Measurements from ENCODE around the gene XPO5.
"Not testable (repeated sequence)": the region's sequence is repeated elsewhere in the genome, so short reads cannot be mapped to it uniquely, and the experiment has no call there.

XPO5 gene

DNA sequence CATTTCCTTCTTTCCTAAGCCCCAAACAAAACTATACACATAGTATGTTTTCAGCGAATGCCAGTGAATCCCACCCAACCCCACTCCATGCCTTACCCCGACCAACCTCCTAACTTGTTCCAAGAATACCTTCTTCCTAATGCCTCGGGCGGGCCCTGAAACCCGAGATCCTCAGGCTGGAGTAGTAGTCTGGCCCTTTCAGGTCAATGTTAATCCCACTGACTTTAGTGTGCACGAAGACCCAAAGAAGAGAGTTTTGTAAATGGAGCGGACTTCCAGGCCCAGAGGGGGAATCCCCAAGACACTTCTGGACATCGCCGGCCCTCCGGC, 59.5 kb downstream of the XPO5 start:
- no peak for DNase-seq

DNA sequence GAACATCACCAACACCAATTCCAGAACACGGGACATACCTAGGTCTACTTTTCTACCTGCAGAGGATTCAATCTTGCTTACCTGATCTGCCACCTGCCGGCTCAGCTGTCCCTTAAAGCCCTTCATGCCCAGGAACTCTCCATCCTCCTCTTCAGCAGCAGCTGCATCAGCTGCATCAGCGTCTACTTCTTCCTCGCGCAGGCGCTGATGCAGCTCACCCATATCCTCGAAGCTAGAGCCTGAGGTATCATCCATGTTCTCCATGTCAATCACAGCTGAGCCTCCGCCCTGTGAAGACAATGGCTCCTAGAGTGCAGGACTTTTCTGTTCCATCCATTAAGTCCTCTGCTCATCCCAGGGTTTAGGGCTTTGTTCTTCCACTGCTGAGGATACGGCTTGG, 60.0 kb downstream of the XPO5 start:
- no peak for DNase-seq

DNA sequence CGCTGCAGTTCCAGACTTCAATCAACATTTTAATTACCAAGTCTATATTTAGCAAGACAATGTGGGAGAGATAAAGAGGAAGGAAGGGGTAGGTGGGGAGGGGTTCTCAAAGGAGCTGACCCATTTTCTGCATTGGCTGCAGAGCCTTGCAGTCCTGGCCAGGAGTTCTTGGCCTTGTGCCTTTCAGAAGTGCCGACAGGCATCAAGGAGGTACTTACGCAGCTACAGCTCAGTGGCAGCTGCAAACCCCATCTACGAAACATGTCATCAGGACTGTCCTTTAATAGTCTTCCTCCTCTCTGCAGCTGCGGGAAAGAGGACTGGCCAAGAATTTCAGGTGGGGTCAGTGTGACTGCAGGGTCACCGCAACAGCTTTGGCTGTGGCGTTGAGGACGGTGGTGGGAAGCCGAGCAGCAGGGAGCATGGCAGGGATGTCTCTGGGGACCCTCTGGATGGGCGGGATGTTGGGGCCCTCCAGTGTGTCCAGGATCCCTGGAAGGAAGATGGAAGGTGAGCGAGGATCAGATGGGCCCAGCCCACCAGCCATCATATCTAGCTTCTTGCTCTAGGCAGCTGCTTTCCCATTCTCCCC, 63.9 kb downstream of the XPO5 start:
- DNase-seq, result no peak

DNA sequence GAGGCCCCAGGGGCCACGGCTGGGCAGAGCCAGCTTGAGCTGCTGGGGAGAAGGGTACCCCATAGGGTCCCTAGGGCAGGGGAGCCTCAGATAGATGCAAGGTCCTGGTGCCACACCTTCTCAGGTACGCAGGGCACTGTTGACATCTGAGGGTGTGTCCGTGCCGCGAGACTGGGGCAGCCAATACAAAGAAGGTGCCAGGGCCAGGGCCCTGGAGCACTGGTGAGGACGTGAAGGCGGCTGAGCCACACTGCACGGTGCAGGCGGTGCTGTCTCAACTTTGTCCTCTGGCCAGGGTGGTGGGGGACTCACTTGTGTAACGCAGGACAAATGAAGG, 65.0 kb downstream of the XPO5 start:
- DNase-seq, result no peak

DNA sequence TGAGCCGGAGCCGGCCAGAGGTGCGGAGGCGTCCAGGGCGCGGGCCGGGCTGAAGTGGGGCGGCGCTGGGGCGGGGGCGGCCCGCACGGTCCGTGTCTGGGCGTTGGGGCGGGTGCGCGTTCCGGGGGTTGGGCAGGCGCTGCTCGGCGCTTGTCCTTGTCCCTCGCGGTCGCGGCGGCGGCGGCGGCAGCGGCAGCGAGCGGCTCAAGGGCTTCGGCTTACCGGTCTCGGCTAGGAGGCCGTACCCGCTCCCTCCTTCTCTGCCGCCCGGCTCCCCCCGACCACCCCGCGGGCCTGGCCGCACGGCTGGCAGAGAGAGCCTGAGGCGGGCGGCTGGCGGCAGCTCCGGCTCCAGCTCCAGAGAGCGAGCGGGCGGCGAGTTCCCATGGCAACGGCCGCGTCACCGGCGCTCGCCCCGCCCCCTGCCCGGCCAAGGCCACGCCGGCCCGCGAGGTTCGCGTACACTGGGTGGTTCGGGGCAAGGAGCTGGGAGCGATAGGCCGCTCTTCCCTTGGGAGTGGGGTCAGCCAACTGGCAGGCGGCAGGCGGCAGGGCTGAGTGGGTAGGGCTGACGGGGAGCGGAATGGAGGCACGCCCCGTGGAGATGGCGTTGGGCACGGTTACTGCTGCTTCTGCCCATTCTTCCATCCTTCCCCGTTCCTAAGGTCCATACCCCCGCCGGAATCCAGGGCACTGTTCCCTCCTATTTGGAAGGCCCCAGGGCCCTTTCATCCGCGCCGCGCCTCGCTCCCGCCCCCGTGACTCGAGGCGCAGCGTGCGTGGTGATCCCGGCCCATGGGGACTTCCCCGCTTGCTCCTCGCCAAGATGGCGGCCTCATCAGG, 65.6 kb downstream of the XPO5 start, which contains the start of gene LRRC73:
TSS of gene LRRC73 (minus strand) at position 363 of the 843 bp plus-strand sequence. CDS start 561 bp downstream, outside the sequence.
- peak; percentile 83 to 84 for DNase-seq

DNA sequence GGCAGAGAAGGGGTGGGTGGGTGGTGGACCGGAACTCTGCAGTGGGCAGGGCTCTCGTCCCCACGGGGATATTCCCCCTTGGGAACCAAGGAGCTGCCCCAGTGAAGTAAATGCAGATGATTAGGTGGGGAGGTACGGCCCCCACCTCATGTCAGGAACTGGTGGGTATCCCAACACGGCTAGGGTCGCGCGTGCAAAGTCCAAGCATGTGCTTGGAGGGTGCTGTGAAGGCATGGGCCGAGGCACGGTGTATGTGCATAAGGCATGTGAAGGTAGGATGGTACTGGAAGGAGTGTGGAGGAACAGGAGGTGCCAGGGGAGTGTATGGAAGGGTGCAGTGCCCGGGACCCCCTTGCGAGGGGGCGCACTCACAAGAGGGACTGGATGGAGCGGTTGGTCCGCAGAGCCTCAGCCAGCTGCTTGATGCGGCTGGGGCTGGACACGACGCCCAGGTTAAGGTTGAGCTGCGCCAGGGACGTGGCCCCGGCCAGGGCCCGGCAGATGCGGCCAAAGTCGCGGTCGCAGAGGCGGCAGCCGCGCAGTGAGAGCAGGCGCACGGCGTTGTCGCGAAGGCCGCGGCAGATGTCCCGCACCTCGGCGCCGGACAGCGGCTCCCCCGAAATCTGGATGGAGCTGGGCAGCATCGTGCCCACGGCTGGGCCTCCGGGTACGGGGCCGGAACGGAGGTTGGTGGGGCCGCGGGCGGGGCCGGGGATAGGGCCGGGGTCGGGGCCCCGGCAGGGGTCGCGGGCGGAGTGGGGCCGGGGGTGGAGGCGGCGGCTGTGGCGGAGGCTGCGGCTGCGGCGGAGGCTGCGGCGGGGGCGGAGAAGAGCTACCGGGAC, 66.5 kb downstream of the XPO5 start:
- no peak for DNase-seq

DNA sequence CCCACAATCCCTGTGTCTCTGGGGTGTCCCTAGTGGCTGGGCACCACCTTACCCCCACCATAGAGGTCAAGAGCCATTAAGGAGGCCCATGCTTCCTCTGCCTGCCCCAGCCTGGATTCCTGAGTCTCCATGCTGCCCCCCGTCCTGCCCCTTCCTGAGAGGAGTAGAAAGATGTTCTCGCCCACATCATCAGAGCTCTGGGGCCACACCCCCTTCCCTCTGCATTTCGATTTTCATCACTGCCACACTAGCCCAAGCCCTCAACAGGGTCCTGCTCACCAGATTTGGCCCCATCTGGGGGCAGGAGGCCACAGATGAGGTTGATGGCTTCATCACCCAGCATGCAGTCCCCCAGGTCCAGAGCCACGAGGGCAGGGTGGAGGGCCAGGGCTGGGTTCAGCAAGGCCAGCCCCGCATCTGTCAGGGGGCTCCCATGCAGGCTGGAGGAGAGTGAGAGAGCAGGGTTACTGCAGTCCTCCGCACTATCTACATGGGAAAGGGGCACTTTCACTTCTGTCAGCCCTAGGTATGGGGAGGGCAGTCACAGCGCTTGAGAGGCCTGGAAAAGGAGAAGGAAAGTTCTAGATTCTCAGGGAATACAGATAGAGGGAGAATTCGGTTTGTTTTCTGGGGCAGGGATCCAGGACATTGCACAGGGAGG, 67.2 kb downstream of the XPO5 start:
- DNase-seq, result no peak

DNA sequence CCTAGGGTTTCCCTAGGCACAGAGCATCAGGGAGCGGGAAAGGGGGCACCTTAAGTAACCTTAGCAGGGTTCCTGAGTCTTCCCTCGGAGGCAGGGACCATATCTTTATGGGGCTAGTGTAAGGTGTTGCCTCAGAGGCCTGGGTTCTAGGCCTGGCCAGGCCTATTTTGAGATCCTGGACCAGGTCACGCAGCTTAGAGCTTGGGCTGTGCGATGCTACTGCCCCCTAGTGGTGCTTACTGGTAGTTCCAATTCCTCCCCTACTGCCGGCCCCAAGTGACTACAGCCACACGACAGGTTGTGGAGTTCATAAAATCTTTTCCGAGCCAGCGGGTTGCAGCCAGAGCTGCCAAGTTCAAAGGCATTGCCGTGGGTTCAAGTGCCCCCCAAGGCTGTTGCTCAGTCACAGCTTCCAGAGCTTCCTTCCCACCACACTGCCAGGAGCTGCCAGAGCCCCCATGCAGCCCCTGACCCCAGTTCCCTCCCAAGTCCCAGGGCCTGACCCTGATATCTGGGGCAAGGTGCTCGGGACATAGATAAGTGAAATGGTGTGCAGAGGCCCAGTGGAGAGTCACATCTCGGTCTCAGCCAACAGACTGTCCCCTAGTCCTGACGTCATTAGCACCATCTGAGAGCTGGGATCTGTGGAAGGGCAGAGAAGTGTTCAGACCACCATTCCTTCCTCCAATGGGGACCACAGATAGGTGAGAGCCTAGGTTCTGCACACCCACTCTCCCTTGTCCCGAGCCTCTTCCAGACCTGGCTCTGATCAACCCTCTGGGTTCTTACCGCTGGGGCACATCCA, 69.0 kb downstream of the XPO5 start:
- peak; percentile 79 to 84 for DNase-seq

DNA sequence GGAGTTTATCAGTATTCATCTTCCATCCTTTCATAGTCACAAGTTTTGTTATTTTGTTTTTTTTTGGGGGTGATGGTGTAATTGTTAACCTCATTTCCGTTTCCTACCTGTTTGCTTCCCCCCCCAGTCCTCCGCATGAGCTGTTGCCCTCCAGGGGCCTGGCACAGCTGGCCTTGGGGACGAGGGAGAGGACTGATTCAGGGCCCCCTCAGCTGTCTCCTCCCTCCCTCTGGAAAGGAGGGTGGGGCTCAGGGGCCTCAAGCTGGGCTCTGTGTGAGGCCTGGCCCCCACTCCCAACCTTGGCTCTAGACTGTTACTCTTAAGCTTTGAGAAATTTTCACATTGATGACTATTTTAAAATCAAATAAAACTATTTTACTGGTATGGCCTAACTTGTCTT, 69.7 kb downstream of the XPO5 start:
- no peak for DNase-seq

DNA sequence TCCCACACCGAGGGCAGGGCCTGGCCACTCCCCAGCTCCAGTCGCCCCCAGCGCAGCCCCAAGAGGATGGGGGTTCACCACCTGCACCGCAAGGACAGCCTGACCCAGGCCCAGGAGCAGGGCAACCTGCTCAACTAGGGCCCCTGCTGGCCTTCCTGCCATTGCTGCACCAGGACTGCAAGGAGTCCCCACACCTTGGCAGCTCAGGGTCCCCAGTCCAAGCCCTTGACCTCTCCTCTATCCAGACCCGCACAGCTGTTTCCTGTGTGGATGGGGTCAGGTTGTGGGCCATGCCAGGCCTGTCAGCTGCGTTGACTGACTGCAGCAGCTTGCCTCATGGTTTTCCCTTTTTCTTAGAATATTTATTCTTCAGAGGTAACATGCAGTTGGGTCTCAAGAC, 70.1 kb downstream of the XPO5 start:
- DNase-seq, result no peak

DNA sequence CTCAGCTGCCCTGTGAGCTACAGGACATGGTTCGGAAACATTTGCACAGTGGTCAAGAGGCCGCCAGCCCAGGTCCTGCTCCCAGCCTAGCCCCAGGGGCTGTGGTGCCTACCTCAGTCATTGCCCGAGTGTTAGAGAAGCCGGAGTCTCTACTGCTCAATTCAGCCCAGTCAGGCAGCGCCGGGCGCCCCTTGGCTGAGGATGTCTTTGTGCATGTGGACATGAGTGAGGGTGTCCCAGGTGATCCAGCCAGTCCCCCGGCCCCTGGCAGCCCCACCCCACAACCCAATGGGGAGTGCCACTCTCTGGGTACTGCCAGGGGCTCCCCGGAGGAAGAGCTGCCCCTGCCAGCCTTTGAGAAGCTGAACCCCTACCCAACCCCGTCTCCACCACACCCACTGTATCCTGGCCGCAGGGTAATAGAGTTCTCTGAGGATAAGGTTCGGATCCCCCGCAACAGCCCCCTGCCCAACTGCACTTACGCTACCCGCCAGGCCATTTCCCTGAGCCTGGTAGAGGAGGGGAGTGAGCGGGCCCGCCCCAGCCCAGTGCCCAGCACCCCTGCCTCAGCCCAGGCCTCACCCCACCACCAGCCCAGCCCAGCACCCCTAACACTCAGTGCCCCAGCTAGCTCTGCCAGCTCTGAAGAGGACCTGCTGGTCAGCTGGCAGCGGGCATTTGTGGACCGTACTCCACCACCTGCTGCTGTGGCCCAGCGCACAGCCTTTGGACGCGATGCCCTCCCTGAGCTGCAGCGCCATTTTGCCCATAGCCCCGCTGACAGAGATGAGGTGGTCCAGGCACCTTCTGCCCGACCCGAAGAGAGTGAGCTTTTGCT, 70.9 kb downstream of the XPO5 start:
- DNase-seq, result no peak

DNA sequence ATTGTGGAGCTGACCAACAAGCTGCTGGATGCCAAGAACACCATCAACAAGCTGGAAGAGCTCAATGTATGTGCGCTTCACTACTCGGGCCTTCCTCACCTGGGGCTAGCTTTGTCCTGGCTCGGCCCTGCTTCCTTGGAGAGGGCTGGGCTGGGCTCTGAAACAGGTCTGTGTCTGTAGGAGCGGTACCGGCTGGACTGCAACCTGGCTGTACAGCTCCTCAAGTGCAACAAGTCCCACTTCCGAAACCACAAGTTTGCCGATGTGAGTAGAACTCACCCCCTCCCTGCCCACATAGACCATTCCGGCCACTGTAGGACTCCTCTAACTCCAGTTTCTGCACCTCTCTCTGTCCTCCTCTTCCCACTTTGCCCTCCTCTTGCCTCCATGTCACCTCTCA, 72.4 kb downstream of the XPO5 start:
- DNase-seq, result no peak

DNA sequence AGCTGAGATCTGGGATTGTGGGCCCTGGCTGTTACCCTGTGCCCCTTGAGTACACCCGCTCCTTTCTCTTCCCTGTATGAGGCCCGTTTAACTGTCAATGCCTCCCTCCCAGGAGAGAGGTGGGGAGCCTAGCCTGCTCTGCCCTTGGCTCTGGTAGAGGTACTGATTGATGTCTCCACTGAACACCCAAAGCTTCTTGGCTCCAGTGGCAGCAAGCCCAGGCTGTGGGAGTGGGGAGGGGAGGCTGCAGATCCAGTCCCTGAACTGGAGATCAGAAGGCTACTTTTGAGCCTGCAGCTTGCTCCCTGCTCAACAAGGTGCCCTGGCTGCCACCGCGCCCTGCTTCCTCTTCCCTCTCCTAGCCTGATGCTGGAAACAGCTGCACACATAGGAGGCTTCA, 73.2 kb downstream of the XPO5 start:
- DNase-seq, result no peak

DNA sequence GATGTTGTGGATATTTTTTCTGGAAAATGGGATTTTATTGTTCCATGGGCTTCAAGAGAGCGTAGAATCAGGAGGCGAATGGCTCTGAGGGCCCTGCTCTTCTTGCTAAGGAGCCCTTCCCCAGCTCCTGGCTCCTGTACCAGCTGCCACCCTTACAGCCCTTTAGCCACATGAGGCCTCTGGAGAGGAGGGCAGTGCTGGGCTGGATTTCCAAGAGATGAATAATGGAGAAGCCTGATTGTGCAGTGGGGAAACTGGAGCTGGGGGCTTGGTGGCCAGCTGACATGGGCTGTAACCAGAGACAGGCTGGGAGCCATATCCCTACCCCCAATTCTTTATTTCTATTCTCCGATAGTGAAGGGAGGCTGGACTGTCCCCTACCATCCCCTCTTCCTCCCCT, 74.9 kb downstream of the XPO5 start:
- DNase-seq, result no peak

DNA sequence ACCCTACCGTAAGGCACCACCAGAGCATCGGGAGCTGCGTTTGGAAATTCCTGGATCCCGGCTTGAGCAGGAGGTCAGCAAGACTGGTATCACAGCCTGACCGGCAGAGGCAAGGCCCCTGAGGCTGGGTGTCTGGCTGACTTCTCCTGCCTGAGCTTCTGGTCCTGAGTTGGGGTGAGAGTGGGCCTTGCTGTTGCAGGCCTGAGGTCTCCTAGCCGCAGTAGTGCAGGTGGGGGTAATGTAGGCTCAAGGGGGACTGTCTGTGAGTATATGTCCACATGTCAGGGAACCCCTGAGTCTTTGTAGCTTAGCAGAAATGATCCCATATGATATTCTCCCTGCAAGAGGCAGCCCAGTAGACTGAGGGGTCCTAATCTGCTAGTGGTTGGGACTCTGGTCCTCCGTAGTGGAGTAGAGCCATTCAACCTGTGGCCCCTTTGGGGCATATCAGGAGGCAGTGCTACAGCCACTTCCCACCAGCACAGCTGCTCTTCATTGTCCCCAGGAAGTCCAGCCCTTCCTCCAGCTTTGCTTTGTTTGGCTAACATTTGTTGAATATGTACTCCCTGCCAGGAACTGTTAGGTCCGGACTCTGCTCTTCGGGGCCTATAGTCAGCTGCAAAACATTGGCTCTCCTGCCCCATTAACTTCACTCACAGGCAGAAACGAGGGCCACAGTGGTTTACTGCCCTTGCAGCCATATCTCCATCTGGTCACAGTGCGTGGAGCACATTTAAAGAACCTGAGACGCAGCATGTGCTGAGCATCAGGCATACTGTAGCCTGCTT, 76.6 kb downstream of the XPO5 start:
- DNase-seq, result no peak

DNA sequence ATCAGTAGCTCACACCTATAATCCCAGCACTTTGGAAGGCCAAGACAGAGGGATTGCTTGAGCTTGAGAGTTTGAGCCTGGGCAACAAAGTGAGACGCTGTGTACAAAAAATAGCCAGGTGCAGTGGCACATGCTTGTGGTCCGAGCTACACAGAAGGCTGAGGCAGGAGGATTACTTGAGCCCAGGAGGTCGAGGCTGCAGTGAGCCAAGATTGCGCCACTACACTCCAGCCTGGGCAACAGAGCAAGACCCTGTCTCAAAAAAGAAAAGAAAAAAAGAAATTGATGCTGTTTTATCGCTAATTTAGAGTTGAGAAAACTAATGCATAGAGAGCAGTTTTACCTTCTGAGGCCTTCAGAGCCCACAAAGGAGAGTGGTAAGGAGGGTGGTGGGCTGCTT, 77.5 kb downstream of the XPO5 start:
- DNase-seq, result not testable (repeated sequence)

DNA sequence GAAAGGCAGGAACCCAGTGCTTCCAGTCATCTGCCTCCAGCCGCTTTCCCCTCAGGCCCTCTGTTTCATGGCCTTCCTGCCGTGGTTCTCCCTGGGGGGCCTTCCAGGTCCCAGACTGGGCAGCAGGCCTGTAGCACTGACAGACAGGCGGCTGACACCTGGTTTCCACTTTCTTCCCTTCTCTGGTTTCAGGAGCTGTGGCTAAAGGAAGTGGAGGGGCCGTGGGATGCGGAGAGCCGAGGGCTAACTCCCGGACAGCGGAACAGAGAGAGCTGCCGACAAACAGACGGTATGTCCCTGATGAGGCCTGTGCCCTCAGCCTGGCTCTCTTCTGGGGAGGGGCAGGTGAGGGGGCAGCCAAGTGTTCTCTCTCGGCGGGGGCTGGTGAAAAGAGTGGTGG, 78.1 kb downstream of the XPO5 start:
- DNase-seq, result no peak

DNA sequence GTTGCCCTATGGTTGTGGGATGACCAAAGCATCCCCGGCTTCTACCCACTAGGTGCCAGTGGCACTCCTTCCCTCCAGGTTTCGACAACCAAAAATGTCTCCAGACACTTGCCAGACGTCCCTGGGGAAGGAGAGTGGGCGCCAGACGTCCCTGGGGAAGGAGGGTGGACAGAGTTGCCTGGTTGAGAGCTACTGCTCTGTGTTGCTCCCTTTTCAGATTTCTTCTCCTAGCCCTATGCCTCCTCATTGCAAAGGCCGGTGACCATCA, 78.8 kb downstream of the XPO5 start:
- DNase-seq, result no peak

DNA sequence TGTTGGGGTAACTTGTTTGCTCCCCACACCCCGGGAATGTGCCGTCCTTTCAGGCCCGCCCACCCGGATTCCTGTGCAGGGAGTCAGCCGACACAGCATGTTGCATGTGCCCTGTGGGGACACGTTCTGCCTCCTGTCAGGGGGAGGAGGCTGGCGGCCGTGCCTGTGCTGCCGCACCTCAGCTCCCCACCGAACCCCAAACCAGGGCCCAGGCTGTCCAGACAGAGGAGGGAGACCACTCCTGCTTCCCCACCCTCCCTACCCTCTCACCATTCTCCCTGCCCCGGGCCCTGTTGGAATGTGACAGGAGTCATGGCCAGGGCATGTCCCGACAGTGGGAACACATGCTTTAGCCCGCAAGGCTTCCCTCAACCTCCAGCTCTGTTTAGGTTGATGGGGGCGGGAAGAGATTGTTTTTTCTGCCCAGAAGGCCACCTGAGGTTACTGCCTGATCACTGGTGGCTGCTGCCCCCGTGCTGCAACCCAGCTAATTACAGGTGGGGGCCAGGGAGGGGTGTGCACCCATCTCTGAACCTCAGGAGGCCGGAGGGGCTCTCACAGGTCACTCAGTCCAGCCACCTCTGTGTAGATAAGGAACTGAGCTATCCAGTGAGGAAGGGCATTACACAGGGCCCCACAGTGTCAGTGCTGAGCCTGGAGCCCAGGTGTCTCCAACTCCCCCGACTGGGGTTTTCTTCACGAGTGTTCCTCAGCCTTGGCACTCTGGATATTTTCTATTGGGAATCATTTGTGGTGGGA, 79.3 kb downstream of the XPO5 start:
- DNase-seq, result peak; percentile 7 to 34

DNA sequence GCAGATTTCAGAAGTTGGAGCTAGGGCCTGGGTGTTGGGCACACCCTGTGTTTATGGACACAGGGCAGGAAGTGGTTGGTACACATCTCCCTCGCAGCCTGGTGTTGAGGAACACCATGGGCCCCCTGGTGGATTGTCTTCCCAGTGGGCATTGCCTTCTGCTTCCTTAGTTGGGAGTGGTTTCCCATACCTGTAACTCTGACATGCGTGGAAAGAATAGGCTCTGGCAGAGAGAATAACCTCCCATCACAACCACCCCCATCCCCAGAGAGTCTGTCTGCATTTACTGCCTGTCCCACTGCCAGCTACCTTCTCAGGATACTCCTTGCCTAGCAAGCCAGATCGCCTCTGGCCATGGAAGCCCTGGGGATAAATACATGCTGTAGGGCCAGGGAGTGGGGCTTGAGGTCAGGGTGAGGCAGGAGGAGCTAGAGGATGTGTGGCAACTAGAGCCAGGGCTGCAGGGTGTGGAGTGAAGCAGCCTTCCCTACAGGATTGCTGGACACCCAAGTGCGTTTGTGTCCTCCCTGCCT, 80.4 kb downstream of the XPO5 start:
- DNase-seq, result peak; percentile 24 to 44
